GM12874 (cell line): ENCODE results near the gene PKHD1.

Source experiments
- CTCF ChIP-seq: IDR thresholded peaks from 2 replicates; pipeline ENCODE4 v1.5.1; 2011; ENCODE audit warnings: low read depth, mild to moderate bottlenecking, control low read depth, low read length, moderate library complexity; ENCODE audit not compliant: insufficient read depth

PKHD1 gene

DNA sequence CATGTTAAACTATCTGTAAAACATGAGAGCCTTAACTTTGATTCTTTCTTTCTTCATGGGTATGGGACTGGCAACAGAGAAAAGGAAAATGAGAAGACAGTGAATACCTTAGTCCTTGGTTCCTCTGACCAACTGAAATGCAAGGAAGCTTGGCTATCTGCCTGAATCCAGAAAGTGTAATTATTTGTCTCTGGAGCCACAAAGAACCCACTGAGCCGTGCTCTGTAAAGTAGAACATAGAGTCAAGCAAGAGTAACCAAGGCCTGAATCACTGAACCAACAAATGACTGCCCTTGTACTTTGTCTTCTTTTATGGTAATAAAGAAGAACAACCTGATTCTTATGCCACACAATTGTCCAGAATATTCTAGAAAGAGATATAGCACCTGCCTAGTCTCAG, 27.6 kb downstream of the PKHD1 start:
- no peak for TF ChIP-seq CTCF

DNA sequence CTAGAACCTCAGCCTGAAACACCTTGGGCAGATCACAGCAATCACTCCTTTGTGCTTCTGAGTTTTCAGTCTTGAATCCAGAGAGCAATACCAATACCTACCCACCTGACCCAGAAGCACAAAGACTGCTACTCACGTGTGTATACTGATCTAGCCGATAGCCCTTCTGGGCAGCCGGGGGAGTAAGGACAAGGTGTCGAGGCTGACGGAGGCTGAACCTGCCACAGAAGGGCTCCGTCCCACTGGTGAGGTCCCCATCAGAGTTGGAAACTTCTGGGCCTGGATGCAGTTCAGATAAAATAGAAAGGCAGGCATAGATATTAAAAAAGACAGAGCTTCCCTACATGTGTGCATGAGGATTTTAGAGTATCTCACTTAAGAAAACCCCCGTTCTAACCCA, 32.0 kb downstream of the PKHD1 start:
- TF ChIP-seq CTCF: no peak

- no peak for TF ChIP-seq CTCF
Observed at GRCh38 chr6:52053038-52053695, 34.2 kb downstream of the PKHD1 start.

GRCh38 chr6:52050051-52050405, 37.4 kb downstream of the PKHD1 start:
- no peak for TF ChIP-seq CTCF

- TF ChIP-seq CTCF: peak; percentile 44
Observed at GRCh38 chr6:52049252-52050050, 38.0 kb downstream of the PKHD1 start.

GRCh38 chr6:52046456-52046855, 41.0 kb downstream of the PKHD1 start:
- no peak for TF ChIP-seq CTCF

GRCh38 chr6:52045481-52045880, 41.9 kb downstream of the PKHD1 start:
- TF ChIP-seq CTCF: no peak
